Esophagus squamous epithelium (tissue), 4 donors: ENCODE data around the gene NCF2.

ENCODE experiments used
- CTCF ChIP-seq, 6 experiments: fragments of 450-650 bp in 4 of 6; fragments of 200-600 bp in 2 of 6; sonication (generic) in 2 of 6; IDR thresholded peaks; one replicate each; pipeline ENCODE4 v1.5.1; 2016 to 2019; ENCODE audit warnings: antibody characterized with exemption in 6 of 6, mild to moderate bottlenecking in 4 of 6, moderate library complexity in 4 of 6
- POLR2A ChIP-seq, 4 donors: fragments of 450-650 bp; IDR thresholded peaks; one replicate each; pipeline ENCODE4 v1.6.1; 2017; ENCODE audit warnings: antibody characterized with exemption in 4 of 4, mild to moderate bottlenecking in 4 of 4, moderate library complexity in 3 of 4

- TF ChIP-seq CTCF (IDR thresholded peaks at IDR 0.05) (no peak), POLR2A (IDR thresholded peaks at IDR 0.05) (no peak)
Measured at GRCh38 chr1:183636334-183636682, 46.0 kb upstream of the NCF2 start.
